Brain microvascular endothelial cell (primary cell): ENCODE data around the gene DEAF1.

Experiments
- DNase-seq: peaks from one replicate; pipeline ENCODE4 v3.0.0-alpha.2; 2020
- H3K27ac ChIP-seq: fragments of 250-450 bp; sonication (Bioruptor Pico); 2 replicates; pipeline ENCODE4 v1.5.1; 2020; ENCODE audit warnings: mild to moderate bottlenecking, moderate library complexity
- H3K27me3 ChIP-seq: fragments of 250-450 bp; sonication (Bioruptor Pico); replicated peaks from 2 replicates; pipeline ENCODE4 v1.5.1; 2020; ENCODE audit warnings: mild to moderate bottlenecking
- H3K36me3 ChIP-seq: fragments of 250-450 bp; sonication (Bioruptor Pico); replicated peaks from 2 replicates; pipeline ENCODE4 v1.5.1; 2020; ENCODE audit warnings: mild to moderate bottlenecking
- H3K4me3 ChIP-seq: 2 replicates; pipeline ENCODE4 v1.5.1; 2011; ENCODE audit warnings: low read depth, mild to moderate bottlenecking, control low read depth, low read length, moderate library complexity
- CTCF ChIP-seq: IDR thresholded peaks from 2 replicates; pipeline ENCODE4 v1.5.1; 2011; ENCODE audit warnings: low read depth, mild to moderate bottlenecking, moderate library complexity, low read length, control low read depth, inconsistent platforms; ENCODE audit errors: missing control alignments
- in situ Hi-C: cut with HindIII; loops from 2 replicates; pipeline ENCODE4 v1.10.0; 2017; ENCODE audit warnings: low sequenced_read_pairs, low pct_ligation_motif_present

Gene DEAF1

GRCh38 chr11:698493-699115, 3.6 kb upstream of the DEAF1 start:
- no peak for TF ChIP-seq CTCF
- Histone ChIP-seq H3K27me3 (no peaks in the 10 kb centered on the region), H3K4me3 (no peak overlapping the region), H3K27ac (no peak overlapping the region), H3K36me3 (peaks cover 5% of the 10 kb centered on the region)
- no peak for DNase-seq
- in situ Hi-C loops = no loop called here

GRCh38 chr11:697811-698311, 2.8 kb upstream of the DEAF1 start:
- peak; percentile 48 for DNase-seq
- no peak for TF ChIP-seq CTCF
- peak overlapping the region; percentile 69 for H3K27ac ChIP-seq
- H3K4me3 ChIP-seq = no peak overlapping the region
- in situ Hi-C loops = no loop called here
- peaks cover 5% of the 10 kb centered on the region for H3K36me3 ChIP-seq
- H3K27me3 ChIP-seq = no peaks in the 10 kb centered on the region

- peaks cover 5% of the 10 kb centered on the region for H3K36me3 ChIP-seq
- H3K27ac ChIP-seq = peak overlapping the region; percentile 69
- peak; percentile 81 for DNase-seq
- H3K27me3 ChIP-seq = no peaks in the 10 kb centered on the region
- H3K4me3 ChIP-seq = no peak overlapping the region
- TF ChIP-seq CTCF = no peak
- in situ Hi-C loops = no loop called here
Observed at GRCh38 chr11:696955-697491, 2.0 kb upstream of the DEAF1 start.

GRCh38 chr11:695538-696248, 671 bp upstream of the DEAF1 start, which contains the start of gene TMEM80:
Gene TMEM80 (plus strand): TSS chr11:695816. CDS start chr11:695828, 12 bp downstream.
- in situ Hi-C loops = no loop called here
- peak; percentile 96 for DNase-seq
- Histone ChIP-seq H3K4me3 (peak within 1 kb of the TSS; percentile 77), H3K36me3 (peaks cover 4% of the 10 kb centered on the region), H3K27ac (peak within 1 kb of the TSS; percentile 99), H3K27me3 (no peaks in the 10 kb centered on the region)
- TF ChIP-seq CTCF = no peak

- in situ Hi-C loops = no loop called here
- Histone ChIP-seq H3K27me3 (no peaks in the 10 kb centered on the region), H3K27ac (peak overlapping the region; percentile 99), H3K36me3 (peaks cover 2% of the 10 kb centered on the region), H3K4me3 (peak overlapping the region; percentile 77)
- no peak for DNase-seq
- no peak for TF ChIP-seq CTCF
Observed at GRCh38 chr11:695288-695537, 191 bp upstream of the DEAF1 start.
